Measurements from ENCODE around the gene ABCB11. TPM values are rescaled to one million over a fixed set of nuclear protein-coding genes. Genes with fewer than 3 reads are reported as not detected.

ABCB11 gene
- total RNA-seq, 1 donor from 2014 or later = not detected

DNA sequence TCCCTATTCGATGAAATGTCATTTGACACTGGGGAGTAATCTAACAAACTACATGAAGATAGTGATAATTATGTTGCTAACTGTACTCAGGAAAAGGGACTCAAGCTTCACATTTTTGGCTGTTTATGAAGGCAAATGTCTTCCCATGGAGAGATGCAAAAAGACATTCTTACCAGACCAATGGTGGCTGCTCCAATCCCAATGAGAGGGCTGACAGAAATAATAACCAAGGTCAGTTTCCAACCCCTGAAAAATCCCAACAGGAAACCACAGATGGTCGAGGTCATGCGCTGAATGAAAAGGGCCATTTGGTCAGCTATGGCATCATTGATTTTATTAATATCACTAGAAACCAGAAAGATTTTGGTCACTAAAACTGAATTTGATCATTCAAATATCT, 37.6 kb downstream of the ABCB11 start:
- Mint-ChIP-seq H3K9me3 (ENCODE audit: unreplicated experiment) (no peaks in the 10 kb centered on the region), H3K36me3 (ENCODE audit: unreplicated experiment) (no peaks in the 10 kb centered on the region), H3K27ac (ENCODE audit: unreplicated experiment) (no peak overlapping the region), H3K4me1 (ENCODE audit: unreplicated experiment) (peaks cover 20% of the 10 kb centered on the region), H3K27me3 (ENCODE audit: unreplicated experiment) (no peaks in the 10 kb centered on the region), H3K4me3 (ENCODE audit: unreplicated experiment) (no peak overlapping the region)
- TF ChIP-seq, protein P1, sequence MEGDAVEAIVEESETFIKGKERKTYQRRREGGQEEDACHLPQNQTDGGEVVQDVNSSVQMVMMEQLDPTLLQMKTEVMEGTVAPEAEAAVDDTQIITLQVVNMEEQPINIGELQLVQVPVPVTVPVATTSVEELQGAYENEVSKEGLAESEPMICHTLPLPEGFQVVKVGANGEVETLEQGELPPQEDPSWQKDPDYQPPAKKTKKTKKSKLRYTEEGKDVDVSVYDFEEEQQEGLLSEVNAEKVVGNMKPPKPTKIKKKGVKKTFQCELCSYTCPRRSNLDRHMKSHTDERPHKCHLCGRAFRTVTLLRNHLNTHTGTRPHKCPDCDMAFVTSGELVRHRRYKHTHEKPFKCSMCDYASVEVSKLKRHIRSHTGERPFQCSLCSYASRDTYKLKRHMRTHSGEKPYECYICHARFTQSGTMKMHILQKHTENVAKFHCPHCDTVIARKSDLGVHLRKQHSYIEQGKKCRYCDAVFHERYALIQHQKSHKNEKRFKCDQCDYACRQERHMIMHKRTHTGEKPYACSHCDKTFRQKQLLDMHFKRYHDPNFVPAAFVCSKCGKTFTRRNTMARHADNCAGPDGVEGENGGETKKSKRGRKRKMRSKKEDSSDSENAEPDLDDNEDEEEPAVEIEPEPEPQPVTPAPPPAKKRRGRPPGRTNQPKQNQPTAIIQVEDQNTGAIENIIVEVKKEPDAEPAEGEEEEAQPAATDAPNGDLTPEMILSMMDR (IDR thresholded peaks at IDR 0.05) = no peak
- DNase-seq (ENCODE audit: extremely low spot score, unreplicated experiment) = no peak

DNA sequence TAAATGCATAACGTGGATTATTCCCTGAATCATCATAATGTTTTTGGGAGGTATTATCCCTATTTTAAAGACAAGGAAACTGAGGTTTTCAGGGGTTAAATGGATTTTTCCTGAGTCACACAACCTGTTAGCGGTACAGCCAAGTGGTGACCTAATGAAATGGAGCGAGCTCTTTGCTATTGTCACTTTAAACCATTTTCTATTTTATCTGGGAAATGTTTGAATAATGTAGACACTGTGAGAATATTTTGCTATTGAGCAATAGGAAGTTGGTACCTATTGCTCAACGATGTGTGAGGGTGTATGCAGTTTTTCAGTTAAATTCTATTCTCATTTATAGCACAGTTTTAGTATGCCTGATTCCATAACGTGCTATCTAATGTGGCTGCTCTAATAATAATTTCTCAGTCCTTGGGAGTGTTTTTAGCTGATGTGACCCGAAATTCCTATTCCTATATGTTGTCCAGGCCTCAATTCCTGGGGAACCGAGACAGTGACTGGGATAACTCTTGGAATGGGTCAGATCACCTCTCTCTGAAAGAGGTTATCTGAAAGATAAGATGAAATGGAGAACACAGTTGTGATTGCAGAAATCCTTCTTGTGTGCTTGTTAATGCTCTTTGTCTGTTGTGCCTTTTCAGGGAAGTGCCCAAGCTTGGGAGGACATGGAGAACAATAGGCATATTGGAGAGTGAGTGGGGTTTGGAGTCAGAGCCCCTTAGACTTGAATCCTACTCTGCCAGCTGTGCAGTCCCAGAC, 38.4 kb downstream of the ABCB11 start:
- H3K4me3 Mint-ChIP-seq (ENCODE audit: unreplicated experiment) = no peak overlapping the region
- H3K27ac Mint-ChIP-seq (ENCODE audit: unreplicated experiment) = no peak overlapping the region
- H3K9me3 Mint-ChIP-seq (ENCODE audit: unreplicated experiment) = no peaks in the 10 kb centered on the region
- H3K36me3 Mint-ChIP-seq (ENCODE audit: unreplicated experiment) = no peaks in the 10 kb centered on the region
- TF ChIP-seq, protein P1 (IDR thresholded peaks at IDR 0.05) = no peak
- peaks cover 20% of the 10 kb centered on the region for H3K4me1 Mint-ChIP-seq (ENCODE audit: unreplicated experiment)
- DNase-seq (ENCODE audit: extremely low spot score, unreplicated experiment) = no peak
- no peaks in the 10 kb centered on the region for H3K27me3 Mint-ChIP-seq (ENCODE audit: unreplicated experiment)

DNA sequence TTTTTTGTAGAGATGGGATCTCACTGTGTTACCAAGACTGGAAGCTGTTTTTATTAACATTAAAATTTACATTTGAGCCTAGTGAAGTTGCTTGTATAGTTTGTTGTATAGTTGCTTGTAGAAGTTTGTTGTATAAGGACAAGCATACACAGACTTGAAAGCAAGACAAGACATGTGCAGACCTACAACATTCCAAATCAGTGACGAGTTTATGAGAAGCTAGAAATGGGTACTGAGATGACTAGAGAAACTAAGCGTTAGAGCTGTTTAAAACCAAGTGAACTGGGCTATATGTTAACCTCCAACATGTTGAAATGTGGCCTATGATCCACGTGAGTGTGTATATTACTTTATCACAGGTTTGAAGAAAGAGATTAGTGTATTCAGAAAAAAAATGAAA, 39.1 kb downstream of the ABCB11 start:
- TF ChIP-seq, protein P1 (IDR thresholded peaks at IDR 0.05) = no peak
- Mint-ChIP-seq H3K4me1 (ENCODE audit: unreplicated experiment) (peaks cover 16% of the 10 kb centered on the region), H3K4me3 (ENCODE audit: unreplicated experiment) (no peak overlapping the region), H3K9me3 (ENCODE audit: unreplicated experiment) (no peaks in the 10 kb centered on the region), H3K36me3 (ENCODE audit: unreplicated experiment) (no peaks in the 10 kb centered on the region), H3K27me3 (ENCODE audit: unreplicated experiment) (no peaks in the 10 kb centered on the region), H3K27ac (ENCODE audit: unreplicated experiment) (no peak overlapping the region)
- no peak for DNase-seq (ENCODE audit: extremely low spot score, unreplicated experiment)

DNA sequence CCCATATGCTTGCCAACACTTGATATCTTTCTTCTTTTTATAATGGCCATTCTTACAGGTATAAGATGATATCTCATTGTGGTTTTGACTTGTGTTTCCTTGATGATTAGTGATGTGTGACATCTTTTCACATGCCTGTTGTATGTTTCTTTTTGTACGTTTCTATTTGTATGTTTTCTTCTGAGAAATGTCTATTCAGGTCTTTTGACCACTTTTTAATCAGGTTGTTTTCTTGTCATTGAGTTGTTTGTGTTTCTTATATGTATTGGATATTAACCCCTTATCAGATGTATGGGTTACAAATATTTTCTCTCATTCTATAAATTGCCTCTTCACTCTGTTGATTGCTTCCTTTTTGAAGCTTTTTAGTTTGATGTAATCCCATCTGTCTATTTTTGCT, 42.4 kb downstream of the ABCB11 start:
- DNase-seq (ENCODE audit: extremely low spot score, unreplicated experiment) = no peak

DNA sequence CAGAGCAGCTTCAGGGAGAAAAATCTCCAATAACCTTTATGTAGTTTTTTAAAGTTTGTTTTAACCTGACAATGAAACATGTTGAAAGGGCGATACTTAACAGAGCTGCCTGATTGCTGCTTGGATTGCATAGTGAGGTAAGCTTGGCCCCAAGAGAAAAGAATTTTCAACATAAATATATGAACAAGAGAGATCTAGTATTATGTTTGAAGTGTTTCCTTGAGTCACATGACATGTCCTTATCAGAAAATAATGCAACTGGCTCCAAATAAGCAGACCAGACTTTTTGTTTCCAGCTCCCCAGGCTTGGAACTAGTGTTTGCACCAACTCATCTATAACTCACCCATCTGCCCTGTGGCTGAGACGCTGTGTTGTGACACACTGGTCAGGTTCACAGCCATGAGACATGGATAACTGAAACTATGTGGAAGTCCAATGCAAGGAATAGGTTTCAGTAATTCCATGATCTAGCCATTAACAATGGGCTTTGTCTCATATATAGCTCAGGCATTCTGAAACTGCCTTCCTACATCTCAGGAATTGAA, 44.7 kb downstream of the ABCB11 start:
- Mint-ChIP-seq H3K4me1 (ENCODE audit: unreplicated experiment) (no peaks in the 10 kb centered on the region), H3K27ac (ENCODE audit: unreplicated experiment) (no peak overlapping the region), H3K4me3 (ENCODE audit: unreplicated experiment) (no peak overlapping the region), H3K9me3 (ENCODE audit: unreplicated experiment) (no peaks in the 10 kb centered on the region), H3K36me3 (ENCODE audit: unreplicated experiment) (no peaks in the 10 kb centered on the region), H3K27me3 (ENCODE audit: unreplicated experiment) (no peaks in the 10 kb centered on the region)
- TF ChIP-seq, protein P1 (IDR thresholded peaks at IDR 0.05) = no peak
- DNase-seq (ENCODE audit: extremely low spot score, unreplicated experiment) = no peak

More for the DNA sequence above, 42.4 kb downstream of the ABCB11 start:
- Mint-ChIP-seq H3K36me3 (ENCODE audit: unreplicated experiment) (no peaks in the 10 kb centered on the region), H3K9me3 (ENCODE audit: unreplicated experiment) (no peaks in the 10 kb centered on the region), H3K27ac (ENCODE audit: unreplicated experiment) (no peak overlapping the region), H3K4me3 (ENCODE audit: unreplicated experiment) (no peak overlapping the region), H3K4me1 (ENCODE audit: unreplicated experiment) (peaks cover 5% of the 10 kb centered on the region), H3K27me3 (ENCODE audit: unreplicated experiment) (no peaks in the 10 kb centered on the region)
- TF ChIP-seq, protein P1 (IDR thresholded peaks at IDR 0.05) = no peak

All from osteocyte (in vitro differentiated cells).